B cell (primary cell): ENCODE results near the gene C9orf152. TPM values are rescaled to one million over a fixed set of nuclear protein-coding genes. Genes with fewer than 3 reads are reported as not detected.

Experiments
- ATAC-seq: fragments of 200-7000 bp; cut with Tn5 transposase; one replicate; pipeline ENCODE4 v1.10.0; 2021; ENCODE audit warnings: low read depth, mild to moderate bottlenecking, moderate number of reproducible peaks, moderate library complexity
- CTCF ChIA-PET: fragments of 350-600 bp; sonication (Branson Sonifier 250); formaldehyde crosslinking; loops from one replicate; lab custom pipeline; 2021; ENCODE audit warnings: antibody characterized with exemption, inconsistent platforms; lab: Charles Lee
- POLR2A ChIA-PET: fragments of 350-600 bp; sonication (Branson Sonifier 250); formaldehyde crosslinking; loops from one replicate; lab custom pipeline; 2021; ENCODE audit warnings: antibody characterized with exemption; lab: Charles Lee
- DNase-seq: peaks from one replicate; pipeline ENCODE4 v3.0.0; 2013
- H2AFZ ChIP-seq: 2 replicates; pipeline ENCODE4 v1.6.1; 2012; ENCODE audit warnings: mild to moderate bottlenecking, low read depth, low read length; ENCODE audit not compliant: insufficient read depth, poor library complexity, severe bottlenecking
- H3K27ac ChIP-seq, 2 donors: 1 replicate in 1 of 2; 2 replicates in 1 of 2; pipeline ENCODE4 v1.5.1; 2012 to 2013; ENCODE audit warnings: low read length in 2 of 2, mild to moderate bottlenecking in 2 of 2, moderate library complexity in 1 of 2
- H3K27me3 ChIP-seq, 4 experiments: fragments of 200-600 bp in 1 of 4; sonication (generic) in 1 of 4; replicated peaks in 1 of 4; 1 replicate in 2 of 4; 2 replicates in 2 of 4; pipeline versions ENCODE4 v1.6.1 to v1.7.0; 2013 to 2016; ENCODE audit warnings: low read length in 3 of 4, mild to moderate bottlenecking in 2 of 4, mixed read lengths in 1 of 4, moderate library complexity in 1 of 4; ENCODE audit not compliant: insufficient read depth in 4 of 4, control insufficient read depth in 3 of 4; ENCODE audit errors: control extremely low read depth in 1 of 4
- H3K36me3 ChIP-seq, 2 experiments: replicated peaks in 1 of 2; 1 replicate in 1 of 2; 2 replicates in 1 of 2; pipeline versions ENCODE4 v1.6.1 to v1.7.1; 2013; ENCODE audit warnings: low read length in 1 of 2; ENCODE audit not compliant: insufficient read depth in 2 of 2, control insufficient read depth in 1 of 2; ENCODE audit errors: control extremely low read depth in 1 of 2, extremely low read depth in 1 of 2
- H3K4me1 ChIP-seq, 2 donors: fragments of 200-600 bp in 1 of 2; sonication (generic) in 1 of 2; 1 replicate in 1 of 2; 2 replicates in 1 of 2; pipeline versions ENCODE4 v1.5.1 to v1.6.1; 2013 to 2017; ENCODE audit warnings: low read length in 2 of 2; ENCODE audit not compliant: control insufficient read depth in 2 of 2, insufficient read depth in 2 of 2
- H3K4me2 ChIP-seq: replicated peaks from 2 replicates; pipeline ENCODE3; 2012; ENCODE audit warnings: mild to moderate bottlenecking, low read depth, low read length; ENCODE audit not compliant: poor library complexity, severe bottlenecking
- H3K4me3 ChIP-seq, 5 experiments: fragments of 200-600 bp in 1 of 5; sonication (generic) in 1 of 5; 1 replicate in 3 of 5; 2 replicates in 2 of 5; pipeline versions ENCODE4 v1.5.1 to v1.7.0; 2011 to 2016; ENCODE audit warnings: low read length in 4 of 5, mild to moderate bottlenecking in 4 of 5, low read depth in 2 of 5, control low read depth in 1 of 5, moderate library complexity in 1 of 5; ENCODE audit not compliant: insufficient read depth in 1 of 5; ENCODE audit errors: control extremely low read depth in 1 of 5, extremely low read depth in 1 of 5
- H3K79me2 ChIP-seq: fragments of 200-600 bp; sonication (generic); one replicate; pipeline ENCODE4 v1.6.0; 2016; ENCODE audit warnings: low read length; ENCODE audit not compliant: control insufficient read depth, insufficient read depth
- H3K9ac ChIP-seq: fragments of 200-600 bp; sonication (generic); 2 replicates; pipeline ENCODE4 v1.6.1; 2017; ENCODE audit warnings: mild to moderate bottlenecking, low read length, moderate library complexity
- H3K9me3 ChIP-seq, 3 donors: one replicate each; pipeline versions ENCODE4 v1.6.1 to v1.7.1; 2013; ENCODE audit warnings: low read length in 2 of 3; ENCODE audit not compliant: control insufficient read depth in 2 of 3, insufficient read depth in 1 of 3; ENCODE audit errors: control extremely low read depth in 1 of 3
- H4K20me1 ChIP-seq: 2 replicates; pipeline ENCODE4 v1.6.0; 2012; ENCODE audit warnings: mild to moderate bottlenecking, low read length; ENCODE audit not compliant: insufficient read depth, control insufficient read depth, poor library complexity, severe bottlenecking
- H3K27ac Mint-ChIP-seq: one replicate; pipeline ENCODE4 v1.8.0; 2021; ENCODE audit warnings: mixed read lengths
- H3K27me3 Mint-ChIP-seq: one replicate; pipeline ENCODE4 v1.8.0; 2021; ENCODE audit warnings: mixed read lengths
- H3K4me1 Mint-ChIP-seq: one replicate; pipeline ENCODE4 v1.8.0; 2021; ENCODE audit warnings: mixed read lengths
- H3K4me3 Mint-ChIP-seq: one replicate; pipeline ENCODE4 v1.8.0; 2021; ENCODE audit warnings: mixed read lengths
- H3K9me3 Mint-ChIP-seq: one replicate; pipeline ENCODE4 v1.8.0; 2022; ENCODE audit warnings: mixed read lengths; ENCODE audit not compliant: insufficient read depth
- EZH2 ChIP-seq: IDR thresholded peaks from 2 replicates; pipeline ENCODE4 v1.6.1; 2012; ENCODE audit warnings: borderline replicate concordance, low read depth, mild to moderate bottlenecking, moderate library complexity, low read length; ENCODE audit not compliant: insufficient read depth, poor library complexity, severe bottlenecking
- WGBS: methylation state at CpG from one replicate; pipeline ENCODE4 v1.1.5; 2013; ENCODE audit warnings: missing lambda C conversion rate; ENCODE audit not compliant: insufficient coverage; 5-methylcytosine and 5-hydroxymethylcytosine counted together
- intact Hi-C: fragments of 100-400 bp; cut with micrococcal nuclease; formaldehyde crosslinking; loops from one replicate; pipeline ENCODE4 v1.10.0; 2022
- polyA plus RNA-seq: library from polyadenylated mRNA; depleted of rRNA; stranded (reverse); fragments of >200 nt; gene quantifications from 2 replicates; pipeline ENCODE4 v1.2.3, GENCODE V29; 2012
- total RNA-seq, 2 donors: library from RNA; stranded (reverse); fragments of 120-200 nt in 1 of 2; gene quantifications; 1 replicate in 1 of 2; 2 replicates in 1 of 2; pipeline versions ENCODE4 v1.2.3 to v1.2.4, GENCODE V29; 2013 to 2022
- TF ChIP-seq, protein P1 (sequence below): fragments of 200-600 bp; IDR thresholded peaks from one replicate; pipeline ENCODE4 v1.8.0; 2022; ENCODE audit warnings: antibody characterized with exemption, mild to moderate bottlenecking

C9orf152 gene
- total and polyA plus RNA-seq, 2 donors (not counting 1 experiment from before 2014, with no cell fraction given) = not detected

- H3K9me3 ChIP-seq = no peaks in the 10 kb centered on the region
Observed at GRCh38 chr9:110189559-110190320, 18.2 kb downstream of the C9orf152 start.

GRCh38 chr9:110188991-110189390 lies 19.0 kb downstream of the C9orf152 start:
- H4K20me1 ChIP-seq = no peaks in the 10 kb centered on the region
- H3K4me3 ChIP-seq = no peak overlapping the region
- WGBS = 18% methylated on average over 1 of the region's 4 CpGs
- no peak overlapping the region for H3K9ac ChIP-seq
- H3K4me1 ChIP-seq = peaks cover 6% of the 10 kb centered on the region in 2 donors
- peaks cover 7% of the 10 kb centered on the region for H3K4me1 Mint-ChIP-seq
- no peaks in the 10 kb centered on the region for H3K79me2 ChIP-seq
- peaks cover 0 to 2% (median 0%) of the 10 kb centered on the region in 4 experiments for H3K27me3 ChIP-seq
- peak overlapping the region in 1 of 2 donors; percentile 8 for H3K27ac ChIP-seq
- H3K4me3 Mint-ChIP-seq = no peak overlapping the region
- H3K27ac Mint-ChIP-seq = peak overlapping the region; percentile 39
- ATAC-seq (no peak), DNase-seq (peak; percentile 17)
- TF ChIP-seq EZH2 = no peak
- TF ChIP-seq, protein P1, sequence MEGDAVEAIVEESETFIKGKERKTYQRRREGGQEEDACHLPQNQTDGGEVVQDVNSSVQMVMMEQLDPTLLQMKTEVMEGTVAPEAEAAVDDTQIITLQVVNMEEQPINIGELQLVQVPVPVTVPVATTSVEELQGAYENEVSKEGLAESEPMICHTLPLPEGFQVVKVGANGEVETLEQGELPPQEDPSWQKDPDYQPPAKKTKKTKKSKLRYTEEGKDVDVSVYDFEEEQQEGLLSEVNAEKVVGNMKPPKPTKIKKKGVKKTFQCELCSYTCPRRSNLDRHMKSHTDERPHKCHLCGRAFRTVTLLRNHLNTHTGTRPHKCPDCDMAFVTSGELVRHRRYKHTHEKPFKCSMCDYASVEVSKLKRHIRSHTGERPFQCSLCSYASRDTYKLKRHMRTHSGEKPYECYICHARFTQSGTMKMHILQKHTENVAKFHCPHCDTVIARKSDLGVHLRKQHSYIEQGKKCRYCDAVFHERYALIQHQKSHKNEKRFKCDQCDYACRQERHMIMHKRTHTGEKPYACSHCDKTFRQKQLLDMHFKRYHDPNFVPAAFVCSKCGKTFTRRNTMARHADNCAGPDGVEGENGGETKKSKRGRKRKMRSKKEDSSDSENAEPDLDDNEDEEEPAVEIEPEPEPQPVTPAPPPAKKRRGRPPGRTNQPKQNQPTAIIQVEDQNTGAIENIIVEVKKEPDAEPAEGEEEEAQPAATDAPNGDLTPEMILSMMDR = no peak
- no peaks in the 10 kb centered on the region for H3K9me3 ChIP-seq
- H3K27me3 Mint-ChIP-seq = no peaks in the 10 kb centered on the region
- H2AFZ ChIP-seq = peak overlapping the region; percentile 26
- H3K36me3 ChIP-seq = no peaks in the 10 kb centered on the region
- no peaks in the 10 kb centered on the region for H3K9me3 Mint-ChIP-seq
- ChIA-PET CTCF (interaction anchor here (0.9 kb wide), 1 partner anchor 29 kb away, joined by 3 read pairs; no protein-coding TSS in a partner anchor), POLR2A (no interaction called here)
- no peak overlapping the region for H3K4me2 ChIP-seq
- intact Hi-C loops = no loop called here

More at GRCh38 chr9:110189559-110190320, 18.2 kb downstream of the C9orf152 start:
- Histone ChIP-seq H3K4me3 (no peak overlapping the region), H3K27ac (no peak overlapping the region), H2AFZ (no peak overlapping the region), H3K79me2 (no peaks in the 10 kb centered on the region), H4K20me1 (no peaks in the 10 kb centered on the region), H3K27me3 (peaks cover 0 to 2% (median 0%) of the 10 kb centered on the region in 4 experiments), H3K36me3 (no peaks in the 10 kb centered on the region), H3K4me2 (no peak overlapping the region), H3K4me1 (peaks cover 6% of the 10 kb centered on the region in 2 donors), H3K9ac (no peak overlapping the region)
- Mint-ChIP-seq H3K27me3 (no peaks in the 10 kb centered on the region), H3K4me1 (peaks cover 7% of the 10 kb centered on the region), H3K9me3 (no peaks in the 10 kb centered on the region), H3K4me3 (no peak overlapping the region), H3K27ac (no peak overlapping the region)
- ChIA-PET POLR2A (no interaction called here), CTCF (interaction anchor here (0.9 kb wide), 1 partner anchor 28 kb away, joined by 3 read pairs; no protein-coding TSS in a partner anchor)
- ATAC-seq (no peak), DNase-seq (no peak)
- intact Hi-C loops = no loop called here
- 100% methylated on average over 4 of the region's 6 CpGs for WGBS
- TF ChIP-seq EZH2 = no peak
- TF ChIP-seq, protein P1 = no peak
